SK-N-SH (cell line): ENCODE results near the gene SPRN. TPM values are rescaled to one million over a fixed set of nuclear protein-coding genes. Genes with fewer than 3 reads are reported as not detected.

Source experiments
- CTCF ChIA-PET: fragments of 300-600, 350-600 bp; formaldehyde crosslinking; extraction: SDS; loops from one replicate; lab custom pipeline; 2021; lab: Yijun Ruan, JAX
- POLR2A ChIA-PET: fragments of 350-600 bp; sonication (Branson Sonifier 250); formaldehyde crosslinking; extraction: SDS; loops from one replicate; lab custom pipeline; 2020; ENCODE audit warnings: antibody characterized with exemption, inconsistent platforms; lab: Yijun Ruan, JAX
- DNase-seq: peaks from one replicate; pipeline ENCODE4 v3.0.0; 2012
- H2AFZ ChIP-seq: fragments of 200-600 bp; sonication (generic); 2 replicates; pipeline ENCODE4 v1.8.1; 2016; ENCODE audit warnings: antibody characterized with exemption, mild to moderate bottlenecking, low read depth
- H3F3A ChIP-seq: fragments of 200-600 bp; sonication (generic); replicated peaks from 2 replicates; pipeline ENCODE3; 2016; ENCODE audit warnings: antibody characterized with exemption, mild to moderate bottlenecking; ENCODE audit not compliant: insufficient read depth
- H3K27ac ChIP-seq, 2 experiments: fragments of 200-500 bp in 1 of 2; fragments of 200-600 bp in 1 of 2; sonication (Bioruptor generic) in 1 of 2; sonication (generic), shearing (Covaris generic) in 1 of 2; 2 replicates each; pipeline versions ENCODE4 v1.5.1 to v1.6.1; 2014 to 2016; ENCODE audit warnings: low read depth in 2 of 2, inconsistent platforms in 1 of 2, low read length in 1 of 2, mild to moderate bottlenecking in 1 of 2, mixed read lengths in 1 of 2
- H3K27me3 ChIP-seq: fragments of 200-600 bp; sonication (generic), shearing (Covaris generic); 2 replicates; pipeline ENCODE4 v1.6.1; 2016; ENCODE audit warnings: mixed run types; ENCODE audit not compliant: insufficient read depth
- H3K36me3 ChIP-seq, 2 experiments: fragments of 200-500 bp in 1 of 2; fragments of 200-600 bp in 1 of 2; sonication (Bioruptor generic) in 1 of 2; sonication (generic) in 1 of 2; replicated peaks in 1 of 2; 2 replicates each; pipeline versions ENCODE3 to v1.5.1; 2014 to 2016; ENCODE audit warnings: low read length in 1 of 2, mild to moderate bottlenecking in 1 of 2; ENCODE audit not compliant: insufficient read depth in 2 of 2, control insufficient read depth in 1 of 2
- H3K4me1 ChIP-seq, 2 experiments: fragments of 200-500 bp in 1 of 2; fragments of 200-600 bp in 1 of 2; sonication (Bioruptor generic) in 1 of 2; sonication (generic), shearing (Covaris generic) in 1 of 2; 2 replicates each; pipeline versions ENCODE4 v1.5.1 to v1.6.1; 2014 to 2016; ENCODE audit warnings: low read depth in 1 of 2, low read length in 1 of 2, mixed run types in 1 of 2; ENCODE audit not compliant: insufficient read depth in 2 of 2, control insufficient read depth in 1 of 2
- H3K4me2 ChIP-seq: fragments of 200-600 bp; sonication (generic), shearing (Covaris generic); 2 replicates; pipeline ENCODE4 v1.6.1; 2017; ENCODE audit warnings: mixed run types
- H3K4me3 ChIP-seq, 2 experiments: fragments of 200-500 bp in 1 of 2; fragments of 200-600 bp in 1 of 2; sonication (Bioruptor generic) in 1 of 2; sonication (generic), shearing (Covaris generic) in 1 of 2; 2 replicates each; pipeline versions ENCODE4 v1.5.1 to v1.8.1; 2014 to 2016; ENCODE audit warnings: low read depth in 2 of 2, inconsistent platforms in 1 of 2, low read length in 1 of 2, mild to moderate bottlenecking in 1 of 2, mixed read lengths in 1 of 2, moderate library complexity in 1 of 2
- H3K79me2 ChIP-seq: fragments of 200-600 bp; sonication (generic); 2 replicates; pipeline ENCODE4 v1.8.1; 2017; ENCODE audit warnings: mild to moderate bottlenecking; ENCODE audit not compliant: insufficient read depth
- H3K9ac ChIP-seq: fragments of 200-600 bp; sonication (generic); 2 replicates; pipeline ENCODE4 v1.6.1; 2017; ENCODE audit warnings: mixed run types
- H3K9me2 ChIP-seq: fragments of 200-600 bp; sonication (generic); 2 replicates; pipeline ENCODE4 v1.6.1; 2017; ENCODE audit warnings: mixed run types
- H3K9me3 ChIP-seq: fragments of 200-600 bp; sonication (generic); 2 replicates; pipeline ENCODE4 v1.6.1; 2017; ENCODE audit warnings: mixed run types, mild to moderate bottlenecking, moderate library complexity
- H4K20me1 ChIP-seq: fragments of 200-600 bp; sonication (generic); 2 replicates; pipeline ENCODE4 v1.6.1; 2017; ENCODE audit warnings: mild to moderate bottlenecking, mixed run types; ENCODE audit not compliant: insufficient read depth
- CHD2 ChIP-seq: fragments of 150-350 bp; IDR thresholded peaks from 2 replicates; pipeline ENCODE4 v1.6.1; 2018; ENCODE audit warnings: low read length; ENCODE audit not compliant: partially characterized antibody
- ELF1 ChIP-seq: IDR thresholded peaks from 2 replicates; pipeline ENCODE4 v1.4.0; 2012
- EP300 ChIP-seq, 2 experiments: IDR thresholded peaks; 2 replicates each; pipeline versions ENCODE4 v1.4.0 to v1.6.1; 2012; ENCODE audit warnings: borderline replicate concordance in 1 of 2, low read depth in 1 of 2, low read length in 1 of 2
- EZH2phosphoT487 ChIP-seq: fragments of 200-600 bp; sonication (generic); IDR thresholded peaks from 2 replicates; pipeline ENCODE4 v1.6.1; 2017; ENCODE audit warnings: low read depth, mixed run types, mild to moderate bottlenecking, antibody characterized with exemption, moderate library complexity, borderline replicate concordance
- FOXJ3 ChIP-seq: sonication (generic); formaldehyde crosslinking; IDR thresholded peaks from 2 replicates; pipeline ENCODE4 v1.5.1; 2020; ENCODE audit warnings: mild to moderate bottlenecking, missing genetic modification reagents
- FOXM1 ChIP-seq: IDR thresholded peaks from 2 replicates; pipeline ENCODE4 v1.4.0; 2012; ENCODE audit warnings: low read depth, mild to moderate bottlenecking
- GABPA ChIP-seq: IDR thresholded peaks from 2 replicates; pipeline ENCODE4 v1.4.0; 2012; ENCODE audit warnings: low read depth, mild to moderate bottlenecking
- GATA2 ChIP-seq: sonication (generic); formaldehyde crosslinking; IDR thresholded peaks from 2 replicates; pipeline ENCODE4 v1.5.0; 2020; ENCODE audit warnings: mild to moderate bottlenecking, missing genetic modification reagents
- JUND ChIP-seq: IDR thresholded peaks from 2 replicates; pipeline ENCODE4 v1.4.0; 2012
- MEF2A ChIP-seq: IDR thresholded peaks from 2 replicates; pipeline ENCODE4 v1.4.0; 2012; ENCODE audit warnings: low read depth, borderline replicate concordance
- MXI1 ChIP-seq: IDR thresholded peaks from 2 replicates; pipeline ENCODE4 v1.6.1; 2012; ENCODE audit warnings: mild to moderate bottlenecking, low read depth, low read length, improper control_type of control experiment
- NRF1 ChIP-seq: IDR thresholded peaks from 2 replicates; pipeline ENCODE4 v1.6.1; 2012; ENCODE audit warnings: low read depth, mild to moderate bottlenecking, low read length
- POLR2AphosphoS5 ChIP-seq: IDR thresholded peaks from 2 replicates; pipeline ENCODE4 v1.6.1; 2012; ENCODE audit warnings: low read depth, low read length
- RCOR1 ChIP-seq: fragments of 150-350 bp; IDR thresholded peaks from 2 replicates; pipeline ENCODE4 v1.6.1; 2017; ENCODE audit warnings: antibody characterized with exemption, low read length
- RFX5 ChIP-seq: IDR thresholded peaks from 2 replicates; pipeline ENCODE4 v1.6.1; 2012; ENCODE audit warnings: mild to moderate bottlenecking, improper control_type of control experiment, low read length
- SMC3 ChIP-seq: IDR thresholded peaks from 2 replicates; pipeline ENCODE4 v1.6.1; 2012; ENCODE audit warnings: low read depth, low read length, improper control_type of control experiment
- TAF1 ChIP-seq: IDR thresholded peaks from 2 replicates; pipeline ENCODE4 v1.6.1; 2012; ENCODE audit warnings: low read depth, mild to moderate bottlenecking, low read length, moderate library complexity, borderline replicate concordance
- TCF12 ChIP-seq: IDR thresholded peaks from 2 replicates; pipeline ENCODE4 v1.4.0; 2012
- TEAD4 ChIP-seq: IDR thresholded peaks from 2 replicates; pipeline ENCODE4 v1.4.0; 2012; ENCODE audit warnings: mild to moderate bottlenecking, borderline replicate concordance; ENCODE audit not compliant: insufficient read depth
- YY1 ChIP-seq: IDR thresholded peaks from 2 replicates; pipeline ENCODE4 v1.4.0; 2012; ENCODE audit warnings: low read depth, mild to moderate bottlenecking
- WGBS: methylation state at CpG from one replicate; pipeline ENCODE4 v1.1.6; 2017; ENCODE audit warnings: low lambda C conversion rate; 5-methylcytosine and 5-hydroxymethylcytosine counted together
- polyA plus RNA-seq, 3 experiments: library from polyadenylated mRNA; depleted of rRNA; stranded (reverse); fragments of >200 nt; gene quantifications; 2 replicates each; pipeline ENCODE4 v1.2.3, GENCODE V29; 2012
- TF ChIP-seq, protein P1 (sequence below): IDR thresholded peaks from 2 replicates; pipeline ENCODE4 v1.4.0; 2012; ENCODE audit warnings: low read depth
- TF ChIP-seq, protein P2 (sequence below): fragments of 150-350 bp; IDR thresholded peaks from 2 replicates; pipeline ENCODE4 v1.6.1; 2016; ENCODE audit warnings: mild to moderate bottlenecking, low read depth, low read length
- TF ChIP-seq, protein P3 (sequence below): fragments of 150-350 bp; IDR thresholded peaks from 2 replicates; pipeline ENCODE4 v1.6.1; 2017; ENCODE audit warnings: antibody characterized with exemption, low read length, low read depth, borderline replicate concordance

SPRN gene
- polyA plus RNA-seq, 1 of the 3 experiments (the other 2 are of a cell fraction): 1.2 TPM

DNA sequence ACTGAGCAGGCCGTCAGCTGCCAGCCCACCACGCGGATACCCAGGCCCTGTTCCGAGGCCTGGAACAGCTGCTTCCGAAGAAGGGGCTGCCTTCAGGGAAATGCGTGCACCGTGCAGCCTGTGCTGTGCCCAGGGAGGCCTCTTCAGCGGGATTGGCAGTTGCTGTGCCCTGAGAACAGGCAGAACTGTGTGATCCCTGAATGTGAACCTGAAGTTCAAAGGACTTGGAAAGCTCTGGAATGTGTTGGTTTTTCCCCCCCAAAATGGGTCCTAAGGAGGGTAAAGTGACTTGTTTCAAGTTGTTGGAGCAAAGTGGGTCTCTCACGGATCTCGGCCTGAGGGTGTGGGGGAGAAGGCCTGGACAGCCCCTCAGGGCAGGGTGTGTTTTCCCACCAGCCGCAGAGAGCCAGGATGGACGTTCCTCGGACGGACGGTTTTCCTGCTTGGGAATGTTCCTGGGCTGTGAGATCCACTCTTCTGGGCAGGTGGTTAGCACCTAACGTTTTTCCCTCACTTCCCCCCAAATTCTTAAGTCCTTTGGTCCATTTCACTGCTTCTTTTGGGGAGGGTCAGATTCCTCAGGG is 2.1 kb downstream of the SPRN start:
- TF ChIP-seq TCF12 (no peak), POLR2AphosphoS5 (no peak), ELF1 (no peak), YY1 (no peak), MEF2A (no peak), SMC3 (no peak), NRF1 (no peak), TAF1 (no peak), GATA2 (CRISPR knock-in tag) (no peak), CHD2 (no peak)
- TF ChIP-seq, protein P1, sequence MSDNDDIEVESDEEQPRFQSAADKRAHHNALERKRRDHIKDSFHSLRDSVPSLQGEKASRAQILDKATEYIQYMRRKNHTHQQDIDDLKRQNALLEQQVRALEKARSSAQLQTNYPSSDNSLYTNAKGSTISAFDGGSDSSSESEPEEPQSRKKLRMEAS: no peak
- TF ChIP-seq, protein P2, sequence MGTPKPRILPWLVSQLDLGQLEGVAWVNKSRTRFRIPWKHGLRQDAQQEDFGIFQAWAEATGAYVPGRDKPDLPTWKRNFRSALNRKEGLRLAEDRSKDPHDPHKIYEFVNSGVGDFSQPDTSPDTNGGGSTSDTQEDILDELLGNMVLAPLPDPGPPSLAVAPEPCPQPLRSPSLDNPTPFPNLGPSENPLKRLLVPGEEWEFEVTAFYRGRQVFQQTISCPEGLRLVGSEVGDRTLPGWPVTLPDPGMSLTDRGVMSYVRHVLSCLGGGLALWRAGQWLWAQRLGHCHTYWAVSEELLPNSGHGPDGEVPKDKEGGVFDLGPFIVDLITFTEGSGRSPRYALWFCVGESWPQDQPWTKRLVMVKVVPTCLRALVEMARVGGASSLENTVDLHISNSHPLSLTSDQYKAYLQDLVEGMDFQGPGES: no peak
- TF ChIP-seq, protein P3, sequence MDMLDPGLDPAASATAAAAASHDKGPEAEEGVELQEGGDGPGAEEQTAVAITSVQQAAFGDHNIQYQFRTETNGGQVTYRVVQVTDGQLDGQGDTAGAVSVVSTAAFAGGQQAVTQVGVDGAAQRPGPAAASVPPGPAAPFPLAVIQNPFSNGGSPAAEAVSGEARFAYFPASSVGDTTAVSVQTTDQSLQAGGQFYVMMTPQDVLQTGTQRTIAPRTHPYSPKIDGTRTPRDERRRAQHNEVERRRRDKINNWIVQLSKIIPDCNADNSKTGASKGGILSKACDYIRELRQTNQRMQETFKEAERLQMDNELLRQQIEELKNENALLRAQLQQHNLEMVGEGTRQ: no peak
- Histone ChIP-seq H3K9ac (no peak overlapping the region), H3K4me2 (no peak overlapping the region), H3K9me3 (no peaks in the 10 kb centered on the region), H3K27ac (no peak overlapping the region), H2AFZ (no peak overlapping the region), H3K79me2 (no peaks in the 10 kb centered on the region), H3K4me1 (no peaks in the 10 kb centered on the region; a peak in 1 of 4 replicates), H3K36me3 (peaks cover 0 to 22% of the 10 kb centered on the region in 2 experiments), H3K4me3 (no peak overlapping the region), H3F3A (no peaks in the 10 kb centered on the region), H3K27me3 (no peaks in the 10 kb centered on the region), H3K9me2 (no peaks in the 10 kb centered on the region), H4K20me1 (peaks cover 20% of the 10 kb centered on the region; the same call in 1 of the 2 replicates)
- ChIA-PET CTCF (interaction anchor here (1.2 to 1.4 kb wide), 2 partner anchors 93 to 98 kb away, joined by 3 to 4 read pairs; no protein-coding TSS in a partner anchor), POLR2A (no interaction called here)
- peak; percentile 31 for DNase-seq
- WGBS: 87% methylated on average over 14 of the region's 16 CpGs

DNA sequence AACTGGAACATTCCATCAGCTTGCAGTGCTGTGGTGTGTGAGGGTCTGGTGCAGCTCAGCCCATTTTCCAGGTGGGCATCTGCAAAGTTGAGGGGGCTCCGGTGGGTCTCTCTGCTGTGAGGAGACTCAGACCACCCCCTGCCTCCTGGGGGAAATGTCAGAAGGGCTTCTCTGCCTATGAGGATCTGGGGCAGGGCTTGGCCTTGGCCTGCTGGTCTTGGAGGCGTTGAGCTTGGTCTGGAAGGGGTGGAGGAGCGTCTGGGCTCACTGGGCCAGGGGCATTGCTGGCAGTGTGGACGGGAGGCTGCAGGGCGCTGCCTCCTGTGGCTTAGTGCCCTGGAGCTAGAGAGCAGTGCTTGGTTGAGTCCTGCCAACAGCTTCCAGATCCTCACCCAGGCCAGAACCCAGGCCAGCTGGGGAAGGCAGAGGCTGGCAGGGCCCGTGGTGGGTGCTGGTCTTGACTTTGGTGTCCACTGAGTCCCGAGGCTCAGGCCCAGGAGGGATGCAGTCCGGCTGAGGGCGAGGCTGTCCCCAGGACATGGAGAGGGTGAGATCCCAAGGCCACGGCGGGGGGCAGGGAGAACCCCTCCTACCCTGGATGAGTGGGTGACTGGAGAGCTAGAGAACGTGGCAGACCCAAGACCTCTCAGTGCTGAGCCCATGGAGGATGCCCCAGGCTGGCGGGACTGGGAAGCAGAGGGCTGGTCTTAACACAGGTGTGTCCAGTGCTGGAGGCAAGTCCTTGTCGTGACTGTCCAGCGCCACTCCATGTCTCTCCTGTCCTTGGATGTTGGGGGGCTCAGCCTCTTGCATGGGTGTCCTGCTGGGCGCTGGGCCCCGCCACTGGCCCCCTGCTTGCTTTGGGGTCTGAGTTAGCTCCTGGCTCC is 2.8 kb downstream of the SPRN start:
- Histone ChIP-seq H3K36me3 (peaks cover 0 to 22% of the 10 kb centered on the region in 2 experiments), H3K27me3 (no peaks in the 10 kb centered on the region), H3K4me2 (no peak overlapping the region), H2AFZ (no peak overlapping the region), H4K20me1 (peaks cover 20% of the 10 kb centered on the region; the same call in 1 of the 2 replicates), H3K27ac (no peak overlapping the region), H3K4me3 (no peak overlapping the region), H3K9me2 (no peaks in the 10 kb centered on the region), H3K9ac (no peak overlapping the region), H3K9me3 (no peaks in the 10 kb centered on the region), H3K79me2 (no peaks in the 10 kb centered on the region), H3F3A (no peaks in the 10 kb centered on the region), H3K4me1 (no peaks in the 10 kb centered on the region; a peak in 1 of 4 replicates)
- WGBS: 87% methylated on average over 10 of the region's 17 CpGs
- POLR2A ChIA-PET: no interaction called here
- no peak for TF ChIP-seq YY1
- no peak for TF ChIP-seq RCOR1
- TF ChIP-seq FOXM1: no peak
- no peak for TF ChIP-seq JUND
- TF ChIP-seq TEAD4: no peak
- no peak for TF ChIP-seq NRF1
- TF ChIP-seq ELF1: no peak
- TF ChIP-seq EZH2phosphoT487: no peak
- no peak for TF ChIP-seq POLR2AphosphoS5
- no peak for TF ChIP-seq MXI1
- no peak for TF ChIP-seq SMC3
- no peak for TF ChIP-seq RFX5
- TF ChIP-seq, protein P2: no peak
- TF ChIP-seq EP300 (IDR thresholded peaks at IDR 0.05; ENCODE audit: borderline replicate concordance in 1 of 2, low read depth in 1 of 2, low read length in 1 of 2): no peak
- TF ChIP-seq, protein P1: no peak
- TF ChIP-seq FOXJ3 (CRISPR knock-in tag): no peak
- TF ChIP-seq GABPA: no peak
- CTCF ChIA-PET: interaction anchor here (0.9 to 1.4 kb wide), 4 partner anchors 9 to 98 kb away, joined by 3 to 5 read pairs (median 4); no protein-coding TSS in a partner anchor
- peak; percentile 41 for DNase-seq
